ENCODE results near the gene PNPLA3. TPM values are rescaled to one million over a fixed set of nuclear protein-coding genes. Genes with fewer than 3 reads are reported as not detected.

PNPLA3 gene
- total and polyA plus RNA-seq, 2 experiments from 2014 or later, result 2.1 to 2.3 TPM

DNA sequence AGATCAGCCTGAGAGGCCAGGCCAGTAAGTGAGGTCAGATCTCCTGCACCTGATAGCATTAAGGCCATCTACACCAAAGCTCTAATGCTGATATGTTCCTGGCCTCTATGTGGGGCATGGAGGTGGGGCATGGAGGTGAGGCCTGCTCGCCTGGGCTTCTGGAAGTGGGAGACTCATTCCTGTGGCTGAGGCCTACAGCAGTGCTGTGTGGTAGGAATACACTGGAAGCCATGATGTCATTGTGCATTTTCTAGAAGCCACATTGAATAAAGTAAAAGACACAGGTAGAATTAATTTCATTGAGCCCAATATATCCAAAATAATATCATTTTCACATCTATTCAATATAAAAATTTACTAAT lies 2.7 kb downstream of the PNPLA3 start:
- H3K4me1 ChIP-seq (ENCODE audit: low read depth), result no peaks in the 10 kb centered on the region
- no peaks in the 10 kb centered on the region for H3K36me3 ChIP-seq
- H3K27ac ChIP-seq, result no peak overlapping the region
- no peak for DNase-seq (ENCODE audit: low read depth in 1 of 2, low spot score in 1 of 2)
- H3K9me3 ChIP-seq (ENCODE audit: low read depth), result no peaks in the 10 kb centered on the region
- TF ChIP-seq, protein P1, sequence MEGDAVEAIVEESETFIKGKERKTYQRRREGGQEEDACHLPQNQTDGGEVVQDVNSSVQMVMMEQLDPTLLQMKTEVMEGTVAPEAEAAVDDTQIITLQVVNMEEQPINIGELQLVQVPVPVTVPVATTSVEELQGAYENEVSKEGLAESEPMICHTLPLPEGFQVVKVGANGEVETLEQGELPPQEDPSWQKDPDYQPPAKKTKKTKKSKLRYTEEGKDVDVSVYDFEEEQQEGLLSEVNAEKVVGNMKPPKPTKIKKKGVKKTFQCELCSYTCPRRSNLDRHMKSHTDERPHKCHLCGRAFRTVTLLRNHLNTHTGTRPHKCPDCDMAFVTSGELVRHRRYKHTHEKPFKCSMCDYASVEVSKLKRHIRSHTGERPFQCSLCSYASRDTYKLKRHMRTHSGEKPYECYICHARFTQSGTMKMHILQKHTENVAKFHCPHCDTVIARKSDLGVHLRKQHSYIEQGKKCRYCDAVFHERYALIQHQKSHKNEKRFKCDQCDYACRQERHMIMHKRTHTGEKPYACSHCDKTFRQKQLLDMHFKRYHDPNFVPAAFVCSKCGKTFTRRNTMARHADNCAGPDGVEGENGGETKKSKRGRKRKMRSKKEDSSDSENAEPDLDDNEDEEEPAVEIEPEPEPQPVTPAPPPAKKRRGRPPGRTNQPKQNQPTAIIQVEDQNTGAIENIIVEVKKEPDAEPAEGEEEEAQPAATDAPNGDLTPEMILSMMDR (IDR thresholded peaks at IDR 0.05; ENCODE audit: low read depth, low read length), result no peak
- H3K4me3 ChIP-seq, result no peak overlapping the region
- H3K27me3 ChIP-seq, result no peaks in the 10 kb centered on the region

GRCh38 chr22:43928468-43928867 lies 4.9 kb downstream of the PNPLA3 start:
- no peak for DNase-seq (ENCODE audit: low read depth in 1 of 2, low spot score in 1 of 2)
- H3K36me3 ChIP-seq, result no peaks in the 10 kb centered on the region
- TF ChIP-seq, protein P1 (IDR thresholded peaks at IDR 0.05; ENCODE audit: low read depth, low read length), result no peak
- H3K4me3 ChIP-seq, result no peak overlapping the region
- H3K27me3 ChIP-seq, result no peaks in the 10 kb centered on the region
- H3K9me3 ChIP-seq (ENCODE audit: low read depth), result no peaks in the 10 kb centered on the region
- H3K27ac ChIP-seq, result no peak overlapping the region
- H3K4me1 ChIP-seq (ENCODE audit: low read depth), result no peaks in the 10 kb centered on the region

DNA sequence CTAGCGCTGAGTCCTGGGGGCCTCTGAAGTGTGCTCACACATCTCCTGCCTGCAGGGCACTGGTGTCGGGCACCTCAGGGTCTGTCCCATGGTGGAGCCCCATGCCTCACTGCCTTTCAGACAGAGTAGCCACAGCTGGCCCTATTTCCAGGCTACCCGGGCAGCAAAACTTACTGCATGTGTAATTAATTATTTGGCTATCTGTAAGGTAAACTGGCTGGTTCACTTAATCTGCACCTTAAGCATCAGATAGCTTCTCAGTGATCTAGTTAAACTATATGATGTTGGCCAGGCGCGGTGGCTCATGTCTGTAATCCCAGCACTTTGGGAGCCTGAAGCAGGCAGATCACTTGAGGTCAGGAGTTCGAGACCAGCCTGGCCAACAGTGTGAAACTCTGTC lies 5.3 kb downstream of the PNPLA3 start:
- Histone ChIP-seq H3K27me3 (no peaks in the 10 kb centered on the region), H3K4me1 (ENCODE audit: low read depth) (no peaks in the 10 kb centered on the region), H3K4me3 (no peak overlapping the region), H3K9me3 (ENCODE audit: low read depth) (no peaks in the 10 kb centered on the region), H3K36me3 (no peaks in the 10 kb centered on the region), H3K27ac (no peak overlapping the region)
- TF ChIP-seq, protein P1 (IDR thresholded peaks at IDR 0.05; ENCODE audit: low read depth, low read length), result no peak
- DNase-seq (ENCODE audit: low read depth in 1 of 2, low spot score in 1 of 2), result no peak

DNA sequence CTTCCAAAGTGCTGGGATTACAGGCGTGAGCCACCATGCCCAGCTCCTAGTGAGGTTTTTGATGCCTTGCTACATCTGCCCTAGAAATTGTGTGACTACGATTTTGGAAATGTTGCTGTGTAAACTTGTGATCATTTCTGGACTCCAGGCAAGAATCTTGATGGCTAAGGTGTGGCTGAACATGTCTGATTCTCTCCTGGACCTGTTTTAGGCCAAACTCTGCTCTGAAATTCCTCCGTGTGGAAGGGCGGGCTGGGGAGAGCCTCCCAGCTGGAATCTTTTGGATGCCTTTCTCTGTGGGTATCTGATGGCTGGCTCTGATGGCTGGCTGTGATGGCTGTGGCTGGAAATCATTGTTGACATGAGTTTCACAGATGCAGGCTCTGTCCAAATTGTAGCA lies 8.2 kb downstream of the PNPLA3 start:
- no peaks in the 10 kb centered on the region for H3K4me1 ChIP-seq (ENCODE audit: low read depth)
- H3K9me3 ChIP-seq (ENCODE audit: low read depth), result no peaks in the 10 kb centered on the region
- H3K36me3 ChIP-seq, result no peaks in the 10 kb centered on the region
- DNase-seq (ENCODE audit: low read depth in 1 of 2, low spot score in 1 of 2), result no peak
- TF ChIP-seq, protein P1 (IDR thresholded peaks at IDR 0.05; ENCODE audit: low read depth, low read length), result no peak
- no peak overlapping the region for H3K4me3 ChIP-seq
- no peaks in the 10 kb centered on the region for H3K27me3 ChIP-seq
- H3K27ac ChIP-seq, result no peak overlapping the region

DNA sequence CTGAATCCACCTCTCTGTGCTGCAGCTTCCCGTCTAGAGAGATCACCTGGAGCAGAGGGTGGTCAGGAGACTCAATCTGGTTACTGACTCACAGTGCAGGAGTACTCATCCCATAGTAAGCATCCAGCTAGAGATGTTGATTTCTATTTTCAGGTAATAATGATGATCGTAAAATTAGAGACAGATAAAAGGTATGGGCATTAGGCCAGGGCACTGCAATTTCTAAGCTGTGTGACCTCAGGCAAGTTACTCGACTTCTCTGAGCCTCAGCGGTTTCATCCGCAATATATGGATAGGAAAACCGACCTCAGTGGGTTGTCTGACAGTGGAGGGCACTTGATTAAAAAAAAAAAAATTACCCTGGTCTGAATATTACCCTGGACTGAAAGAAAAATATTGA lies 17.8 kb downstream of the PNPLA3 start:
- no peak for DNase-seq (ENCODE audit: low read depth in 1 of 2, low spot score in 1 of 2)
- H3K36me3 ChIP-seq, result no peaks in the 10 kb centered on the region
- H3K27ac ChIP-seq, result no peak overlapping the region
- no peak overlapping the region for H3K4me3 ChIP-seq
- no peaks in the 10 kb centered on the region for H3K27me3 ChIP-seq
- no peaks in the 10 kb centered on the region for H3K4me1 ChIP-seq (ENCODE audit: low read depth)
- TF ChIP-seq, protein P1 (IDR thresholded peaks at IDR 0.05; ENCODE audit: low read depth, low read length), result no peak
- H3K9me3 ChIP-seq (ENCODE audit: low read depth), result no peaks in the 10 kb centered on the region
